Astrocyte of the cerebellum (primary cell): ENCODE data around the gene FIGN.

Source experiments
- DNase-seq: peaks from one replicate; pipeline ENCODE4 v3.0.0-alpha.2; 2011; ENCODE audit warnings: low read depth
- H3K4me3 ChIP-seq: 2 replicates; pipeline ENCODE4 v1.5.1; 2011; ENCODE audit warnings: mild to moderate bottlenecking, low read depth, low read length, moderate library complexity
- CTCF ChIP-seq: IDR thresholded peaks from 2 replicates; pipeline ENCODE4 v1.5.1; 2012; ENCODE audit warnings: low read length, low read depth, moderate library complexity, mild to moderate bottlenecking; ENCODE audit errors: missing control alignments
- in situ Hi-C: cut with HindIII; loops from 2 replicates; pipeline ENCODE4 v1.10.0; 2017; ENCODE audit warnings: low sequenced_read_pairs

The FIGN gene

DNA sequence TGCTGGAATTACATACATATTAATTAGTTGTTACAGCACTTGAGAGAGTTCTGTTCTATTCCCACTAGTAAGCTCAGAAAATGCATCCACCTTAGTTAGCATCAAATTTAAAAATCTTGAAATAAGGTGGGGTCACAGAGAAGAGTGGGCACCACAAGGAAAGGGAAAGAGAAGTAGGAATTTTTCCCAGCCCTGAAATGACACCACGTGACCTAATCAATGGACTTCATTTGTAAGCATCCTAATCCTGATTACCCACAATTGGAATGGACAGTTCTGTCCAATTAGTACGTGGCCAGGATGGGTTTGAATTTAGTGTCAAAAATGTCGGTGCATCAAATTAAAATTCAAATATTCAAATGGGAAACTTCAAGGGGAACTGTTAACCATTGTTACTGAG is 186.8 kb downstream of the FIGN start:
- DNase-seq: no peak
- in situ Hi-C loops: no loop called here
- TF ChIP-seq CTCF: no peak
- H3K4me3 ChIP-seq: no peak overlapping the region
